SK-N-SH treated with all-trans-retinoic acid at 6 μM for 48 hours (cell line): Measurements from ENCODE around the gene VAMP5.
"Not testable (repeated sequence)": the region's sequence is repeated elsewhere in the genome, so short reads cannot be mapped to it uniquely, and the experiment has no call there.

Experiments used
- ATAC-seq: fragments of 200-7000 bp; cut with Tn5 transposase; 3 replicates; pipeline ENCODE4 v1.9.1; 2020; ENCODE audit warnings: mild to moderate bottlenecking, moderate library complexity
- ARNTL ChIP-seq: fragments of 450-650 bp; formaldehyde crosslinking; IDR thresholded peaks from 2 replicates; pipeline ENCODE4 v1.5.0; 2020; ENCODE audit warnings: low read depth, mild to moderate bottlenecking, moderate library complexity, borderline replicate concordance
- BACH2 ChIP-seq: fragments of 250-450 bp; sonication (Bioruptor Pico); IDR thresholded peaks from 2 replicates; pipeline ENCODE4 v1.9.0; 2021; ENCODE audit warnings: mild to moderate bottlenecking, borderline replicate concordance
- CREB5 ChIP-seq: fragments of 250-450 bp; sonication (Bioruptor Pico); IDR thresholded peaks from 2 replicates; pipeline ENCODE4 v1.5.1; 2020; ENCODE audit warnings: low read depth, mild to moderate bottlenecking, moderate library complexity
- CSDC2 ChIP-seq: fragments of 250-450 bp; sonication (Bioruptor Pico); IDR thresholded peaks from 2 replicates; pipeline ENCODE4 v1.5.0; 2020; ENCODE audit warnings: mild to moderate bottlenecking, moderate library complexity
- CSRNP3 ChIP-seq: fragments of 250-450 bp; sonication (Bioruptor Pico); IDR thresholded peaks from 2 replicates; pipeline ENCODE4 v1.5.1; 2021; ENCODE audit warnings: mild to moderate bottlenecking, moderate library complexity
- ESRRG ChIP-seq: fragments of 250-450 bp; sonication (Bioruptor Pico); IDR thresholded peaks from 2 replicates; pipeline ENCODE4 v1.6.1; 2021; ENCODE audit warnings: mild to moderate bottlenecking
- GLIS3 ChIP-seq: fragments of 250-450 bp; sonication (Bioruptor Pico); IDR thresholded peaks from 2 replicates; pipeline ENCODE4 v1.5.0; 2020; ENCODE audit warnings: mild to moderate bottlenecking, moderate library complexity
- ISL1 ChIP-seq: fragments of 250-450 bp; sonication (Bioruptor Pico); IDR thresholded peaks from 2 replicates; pipeline ENCODE4 v2.1.2; 2022; ENCODE audit warnings: mild to moderate bottlenecking, moderate library complexity
- OSR1 ChIP-seq: fragments of 250-450 bp; sonication (Bioruptor Pico); IDR thresholded peaks from 2 replicates; pipeline ENCODE4 v1.8.0; 2022; ENCODE audit warnings: moderate library complexity, mild to moderate bottlenecking, inconsistent platforms
- POU6F1 ChIP-seq: fragments of 250-450 bp; sonication (Bioruptor Pico); IDR thresholded peaks from 2 replicates; pipeline ENCODE4 v1.8.0; 2021; ENCODE audit warnings: low read depth, mild to moderate bottlenecking, moderate library complexity, borderline replicate concordance
- PPARA ChIP-seq: fragments of 250-450 bp; sonication (Bioruptor Pico); IDR thresholded peaks from 2 replicates; pipeline ENCODE4 v1.5.0; 2020; ENCODE audit warnings: mild to moderate bottlenecking, borderline replicate concordance
- RARB ChIP-seq: fragments of 250-450 bp; sonication (Bioruptor Pico); IDR thresholded peaks from 2 replicates; pipeline ENCODE4 v1.8.0; 2021; ENCODE audit warnings: mild to moderate bottlenecking, moderate library complexity
- SNAI2 ChIP-seq: fragments of 250-450 bp; sonication (Bioruptor Pico); IDR thresholded peaks from 2 replicates; pipeline ENCODE4 v1.5.0; 2020; ENCODE audit warnings: mild to moderate bottlenecking, moderate library complexity
- TCF4 ChIP-seq: fragments of 250-450 bp; sonication (Bioruptor Pico); IDR thresholded peaks from 2 replicates; pipeline ENCODE4 v1.8.0; 2021; ENCODE audit warnings: mild to moderate bottlenecking, moderate library complexity, borderline replicate concordance
- TOX ChIP-seq: fragments of 250-450 bp; sonication (Bioruptor Pico); IDR thresholded peaks from 2 replicates; pipeline ENCODE4 v1.8.0; 2021; ENCODE audit warnings: mild to moderate bottlenecking, moderate library complexity, borderline replicate concordance
- TSHZ2 ChIP-seq: fragments of 250-450 bp; sonication (Bioruptor Pico); IDR thresholded peaks from 2 replicates; pipeline ENCODE4 v1.5.0; 2020; ENCODE audit warnings: mild to moderate bottlenecking, moderate library complexity
- ZC3H10 ChIP-seq: fragments of 250-450 bp; sonication (Bioruptor Pico); IDR thresholded peaks from 2 replicates; pipeline ENCODE4 v1.5.1; 2021; ENCODE audit warnings: mild to moderate bottlenecking, moderate library complexity
- ZFP3 ChIP-seq: fragments of 250-450 bp; sonication (Bioruptor Pico); IDR thresholded peaks from 2 replicates; pipeline ENCODE4 v1.5.0; 2020; ENCODE audit warnings: mild to moderate bottlenecking, moderate library complexity
- ZFP30 ChIP-seq: fragments of 450-650 bp; formaldehyde crosslinking; IDR thresholded peaks from 2 replicates; pipeline ENCODE4 v1.5.0; 2022; ENCODE audit warnings: mild to moderate bottlenecking, moderate library complexity
- ZNF565 ChIP-seq: fragments of 450-650 bp; formaldehyde crosslinking; conservative IDR thresholded peaks from 2 replicates; pipeline ENCODE4 v1.5.0; 2020; ENCODE audit warnings: low read depth, mild to moderate bottlenecking, moderate library complexity
- ZNF70 ChIP-seq: fragments of 450-650 bp; formaldehyde crosslinking; IDR thresholded peaks from 2 replicates; pipeline ENCODE4 v1.5.0; 2020; ENCODE audit warnings: mild to moderate bottlenecking, moderate library complexity
- ZNF8 ChIP-seq: fragments of 450-650 bp; formaldehyde crosslinking; IDR thresholded peaks from 2 replicates; pipeline ENCODE4 v1.5.0; 2020; ENCODE audit warnings: mild to moderate bottlenecking, moderate library complexity

VAMP5 gene

GRCh38 chr2:85613717-85614515, 29.7 kb downstream of the VAMP5 start:
- TF ChIP-seq ZFP3: no peak
- no peak for TF ChIP-seq CSDC2 (CRISPR knock-in tag)
- TF ChIP-seq RARB (CRISPR knock-in tag): no peak
- no peak for TF ChIP-seq PPARA (CRISPR knock-in tag)
- no peak for TF ChIP-seq ZNF565 (CRISPR knock-in tag)
- TF ChIP-seq ZFP30 (CRISPR knock-in tag): no peak
- TF ChIP-seq ISL1: no peak
- ATAC-seq: no peak

- not testable (repeated sequence) for ATAC-seq
Observed at GRCh38 chr2:85614757-85615156, 30.5 kb downstream of the VAMP5 start.

- ATAC-seq: no peak
- TF ChIP-seq ZFP3 (no peak), CSDC2 (CRISPR knock-in tag) (no peak), ESRRG (CRISPR knock-in tag) (no peak), ARNTL (no peak), PPARA (CRISPR knock-in tag) (no peak), CREB5 (CRISPR knock-in tag) (no peak), ZNF70 (CRISPR knock-in tag) (no peak), BACH2 (CRISPR knock-in tag) (no peak), TCF4 (CRISPR knock-in tag) (no peak), OSR1 (CRISPR knock-in tag) (no peak), ZFP30 (CRISPR knock-in tag) (no peak), TOX (CRISPR knock-in tag) (no peak), SNAI2 (CRISPR knock-in tag) (no peak), CSRNP3 (CRISPR knock-in tag) (no peak), ZC3H10 (CRISPR knock-in tag) (no peak)
Observed at GRCh38 chr2:85615413-85615728, 31.1 kb downstream of the VAMP5 start.

- not testable (repeated sequence) for ATAC-seq
Observed at GRCh38 chr2:85617723-85618122, 33.5 kb downstream of the VAMP5 start.

- no peak for ATAC-seq
- TF ChIP-seq CSRNP3 (CRISPR knock-in tag) (no peak), ESRRG (CRISPR knock-in tag) (no peak), RARB (CRISPR knock-in tag) (no peak), PPARA (CRISPR knock-in tag) (no peak), ZFP3 (no peak), OSR1 (CRISPR knock-in tag) (no peak), ZNF8 (no peak), ISL1 (no peak), BACH2 (CRISPR knock-in tag) (no peak), POU6F1 (CRISPR knock-in tag) (no peak), GLIS3 (CRISPR knock-in tag) (no peak), TSHZ2 (CRISPR knock-in tag) (no peak), ZC3H10 (CRISPR knock-in tag) (no peak), TOX (CRISPR knock-in tag) (no peak), ZNF70 (CRISPR knock-in tag) (no peak), CSDC2 (CRISPR knock-in tag) (no peak), ZNF565 (CRISPR knock-in tag) (no peak)
Observed at GRCh38 chr2:85619617-85620016, 35.4 kb downstream of the VAMP5 start.
